Measurements from ENCODE around the gene SATB2.

Gene SATB2

GRCh38 chr2:199278099-199278498 is 179.6 kb downstream of the SATB2 start (continued):
- TF ChIP-seq ZNF416 (tag by site-specific recombination; IDR thresholded peaks at IDR 0.05): no peak
- TF ChIP-seq ZNF350 (tag by site-specific recombination; IDR thresholded peaks at IDR 0.05): no peak
- TF ChIP-seq, protein P1, sequence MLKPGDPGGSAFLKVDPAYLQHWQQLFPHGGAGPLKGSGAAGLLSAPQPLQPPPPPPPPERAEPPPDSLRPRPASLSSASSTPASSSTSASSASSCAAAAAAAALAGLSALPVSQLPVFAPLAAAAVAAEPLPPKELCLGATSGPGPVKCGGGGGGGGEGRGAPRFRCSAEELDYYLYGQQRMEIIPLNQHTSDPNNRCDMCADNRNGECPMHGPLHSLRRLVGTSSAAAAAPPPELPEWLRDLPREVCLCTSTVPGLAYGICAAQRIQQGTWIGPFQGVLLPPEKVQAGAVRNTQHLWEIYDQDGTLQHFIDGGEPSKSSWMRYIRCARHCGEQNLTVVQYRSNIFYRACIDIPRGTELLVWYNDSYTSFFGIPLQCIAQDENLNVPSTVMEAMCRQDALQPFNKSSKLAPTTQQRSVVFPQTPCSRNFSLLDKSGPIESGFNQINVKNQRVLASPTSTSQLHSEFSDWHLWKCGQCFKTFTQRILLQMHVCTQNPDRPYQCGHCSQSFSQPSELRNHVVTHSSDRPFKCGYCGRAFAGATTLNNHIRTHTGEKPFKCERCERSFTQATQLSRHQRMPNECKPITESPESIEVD (tag by site-specific recombination; IDR thresholded peaks at IDR 0.05): peak; percentile 58
- TF ChIP-seq GLIS2 (tag by site-specific recombination; IDR thresholded peaks at IDR 0.05): no peak
- no peak; the same call in 1 of the 2 replicates for TF ChIP-seq ZNF366 (tag by site-specific recombination; conservative IDR thresholded peaks at IDR 0.05)
- TF ChIP-seq ZBTB8A (tag by site-specific recombination; IDR thresholded peaks at IDR 0.05): no peak; the same call in 1 of the 2 replicates
- no peak for TF ChIP-seq ZBTB48 (tag by site-specific recombination; IDR thresholded peaks at IDR 0.05)
- peak; percentile 71; the same call in 1 of the 2 replicates for TF ChIP-seq SCRT1 (tag by site-specific recombination; IDR thresholded peaks at IDR 0.05; ENCODE audit: borderline replicate concordance)
- TF ChIP-seq ZBTB26 (tag by site-specific recombination; optimal IDR thresholded peaks at IDR 0.05): no peak
- TF ChIP-seq PATZ1 (tag by site-specific recombination; IDR thresholded peaks at IDR 0.05): no peak
- TF ChIP-seq SCRT2 (tag by site-specific recombination; IDR thresholded peaks at IDR 0.05): peak; percentile 49; the same call in 1 of the 2 replicates
- no peak for TF ChIP-seq ZNF114 (tag by site-specific recombination; IDR thresholded peaks at IDR 0.05)
- TF ChIP-seq ZNF837 (tag by site-specific recombination; IDR thresholded peaks at IDR 0.05): no peak
- TF ChIP-seq ZNF169 (tag by site-specific recombination; IDR thresholded peaks at IDR 0.05): no peak
- TF ChIP-seq OSR2 (tag by site-specific recombination; IDR thresholded peaks at IDR 0.05): peak; percentile 96
- TF ChIP-seq ZNF426 (tag by site-specific recombination; IDR thresholded peaks at IDR 0.05): no peak
- no peak for TF ChIP-seq REPIN1 (tag by site-specific recombination; IDR thresholded peaks at IDR 0.05; ENCODE audit: low read depth)
- TF ChIP-seq ZNF544 (tag by site-specific recombination; IDR thresholded peaks at IDR 0.05): no peak
- no peak for TF ChIP-seq ZNF155 (tag by site-specific recombination; IDR thresholded peaks at IDR 0.05)
- TF ChIP-seq, protein P2, sequence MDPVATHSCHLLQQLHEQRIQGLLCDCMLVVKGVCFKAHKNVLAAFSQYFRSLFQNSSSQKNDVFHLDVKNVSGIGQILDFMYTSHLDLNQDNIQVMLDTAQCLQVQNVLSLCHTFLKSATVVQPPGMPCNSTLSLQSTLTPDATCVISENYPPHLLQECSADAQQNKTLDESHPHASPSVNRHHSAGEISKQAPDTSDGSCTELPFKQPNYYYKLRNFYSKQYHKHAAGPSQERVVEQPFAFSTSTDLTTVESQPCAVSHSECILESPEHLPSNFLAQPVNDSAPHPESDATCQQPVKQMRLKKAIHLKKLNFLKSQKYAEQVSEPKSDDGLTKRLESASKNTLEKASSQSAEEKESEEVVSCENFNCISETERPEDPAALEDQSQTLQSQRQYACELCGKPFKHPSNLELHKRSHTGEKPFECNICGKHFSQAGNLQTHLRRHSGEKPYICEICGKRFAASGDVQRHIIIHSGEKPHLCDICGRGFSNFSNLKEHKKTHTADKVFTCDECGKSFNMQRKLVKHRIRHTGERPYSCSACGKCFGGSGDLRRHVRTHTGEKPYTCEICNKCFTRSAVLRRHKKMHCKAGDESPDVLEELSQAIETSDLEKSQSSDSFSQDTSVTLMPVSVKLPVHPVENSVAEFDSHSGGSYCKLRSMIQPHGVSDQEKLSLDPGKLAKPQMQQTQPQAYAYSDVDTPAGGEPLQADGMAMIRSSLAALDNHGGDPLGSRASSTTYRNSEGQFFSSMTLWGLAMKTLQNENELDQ (tag by site-specific recombination; IDR thresholded peaks at IDR 0.05; ENCODE audit: low read depth): no peak
- TF ChIP-seq ZNF660 (tag by site-specific recombination; IDR thresholded peaks at IDR 0.05): no peak
- TF ChIP-seq, protein P3, sequence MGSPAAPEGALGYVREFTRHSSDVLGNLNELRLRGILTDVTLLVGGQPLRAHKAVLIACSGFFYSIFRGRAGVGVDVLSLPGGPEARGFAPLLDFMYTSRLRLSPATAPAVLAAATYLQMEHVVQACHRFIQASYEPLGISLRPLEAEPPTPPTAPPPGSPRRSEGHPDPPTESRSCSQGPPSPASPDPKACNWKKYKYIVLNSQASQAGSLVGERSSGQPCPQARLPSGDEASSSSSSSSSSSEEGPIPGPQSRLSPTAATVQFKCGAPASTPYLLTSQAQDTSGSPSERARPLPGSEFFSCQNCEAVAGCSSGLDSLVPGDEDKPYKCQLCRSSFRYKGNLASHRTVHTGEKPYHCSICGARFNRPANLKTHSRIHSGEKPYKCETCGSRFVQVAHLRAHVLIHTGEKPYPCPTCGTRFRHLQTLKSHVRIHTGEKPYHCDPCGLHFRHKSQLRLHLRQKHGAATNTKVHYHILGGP (tag by site-specific recombination; IDR thresholded peaks at IDR 0.05): no peak
- TF ChIP-seq ZSCAN16 (tag by site-specific recombination; IDR thresholded peaks at IDR 0.05): no peak
- no peak for TF ChIP-seq ZNF670 (tag by site-specific recombination; IDR thresholded peaks at IDR 0.05; ENCODE audit: low read depth)
- TF ChIP-seq OVOL3 (tag by site-specific recombination; IDR thresholded peaks at IDR 0.05): no peak
- TF ChIP-seq KLF1 (tag by site-specific recombination; IDR thresholded peaks at IDR 0.05): no peak
- TF ChIP-seq ZNF140 (tag by site-specific recombination; IDR thresholded peaks at IDR 0.05): no peak
- TF ChIP-seq ZNF354C (tag by site-specific recombination; IDR thresholded peaks at IDR 0.05; ENCODE audit: borderline replicate concordance, low read depth): no peak
- TF ChIP-seq TRIM28 (IDR thresholded peaks at IDR 0.05; ENCODE audit: borderline replicate concordance, low read length): peak; percentile 82; the same call in 1 of the 2 replicates
- TF ChIP-seq ZNF529 (tag by site-specific recombination; IDR thresholded peaks at IDR 0.05; ENCODE audit: insufficient replicate concordance): no peak
- no peak for TF ChIP-seq ZNF558 (tag by site-specific recombination; IDR thresholded peaks at IDR 0.05)
- TF ChIP-seq ZNF585B (tag by site-specific recombination; IDR thresholded peaks at IDR 0.05): no peak
- TF ChIP-seq ZNF555 (tag by site-specific recombination; conservative IDR thresholded peaks at IDR 0.05): no peak
- peak; percentile 42; the same call in 1 of the 2 replicates for TF ChIP-seq ZIC2 (tag by site-specific recombination; IDR thresholded peaks at IDR 0.05)

Measured in HEK293 (cell line).